ENCODE data around the gene INSIG2. TPM values are rescaled to one million over a fixed set of nuclear protein-coding genes. Genes with fewer than 3 reads are reported as not detected.

Gene INSIG2
- total and polyA plus RNA-seq, 2 of the 4 experiments (the other 2 are of a cell fraction), result 9.1 to 11.7 TPM

- no peaks in the 10 kb centered on the region for H3K9me3 ChIP-seq (ENCODE audit: control insufficient read depth, insufficient read depth, low read length)
- H3K23ac ChIP-seq (ENCODE audit: low read depth, low read length), result no peak overlapping the region
- no peaks in the 10 kb centered on the region for H4K20me1 ChIP-seq (ENCODE audit: insufficient read depth, low read length)
- H2AFZ ChIP-seq (replicated peaks; ENCODE audit: low read length, poor library complexity), result no peak overlapping the region
- ATAC-seq (ENCODE audit: low read depth), result no peak
- H3K27ac ChIP-seq (ENCODE audit: insufficient read depth, low read length), result no peak overlapping the region
- no peak for TF ChIP-seq ELK1 (IDR thresholded peaks at IDR 0.05; ENCODE audit: borderline replicate concordance, low read depth, low read length)
- H4K91ac ChIP-seq (ENCODE audit: insufficient read depth, low read depth, low read length), result no peak overlapping the region
- ChIA-PET POLR2A (ENCODE audit: unreplicated experiment) (no interaction called here), CTCF (no interaction called here)
- no peak overlapping the region for H2BK5ac ChIP-seq (ENCODE audit: low read depth, low read length, poor library complexity, severe bottlenecking)
- no TSS peak for BruUV-seq (replicated peaks)
- H2AK5ac ChIP-seq (ENCODE audit: low read depth, low read length), result no peak overlapping the region
- no peaks in the 10 kb centered on the region for H3K79me1 ChIP-seq (ENCODE audit: low read depth in 1 of 2, low read length in 2 of 2)
- H4K5ac ChIP-seq (ENCODE audit: low read depth, low read length), result no peak overlapping the region
- H2BK120ac ChIP-seq (ENCODE audit: low read depth, low read length), result no peak overlapping the region
- no peak overlapping the region for H2BK20ac ChIP-seq (ENCODE audit: low read depth, low read length)
- H3K4me1 ChIP-seq (ENCODE audit: control insufficient read depth, insufficient read depth, low read length), result no peaks in the 10 kb centered on the region
- H2AK9ac ChIP-seq (replicated peaks; ENCODE audit: low read depth, low read length, poor library complexity), result no peak overlapping the region
- no peak overlapping the region for H3K56ac ChIP-seq (ENCODE audit: extremely low read depth, insufficient read depth, low read length)
- WGBS, 2 experiments (ENCODE audit: extremely low coverage in 2 of 2, insufficient read length in 1 of 2), result 38% methylated on average over 1 of the region's 3 CpGs; no CpG with 5 or more reads in 1 of the 2 experiments
- intact Hi-C loops (cut with micrococcal nuclease), result no loop called here
- no peaks in the 10 kb centered on the region for H3K36me3 ChIP-seq (ENCODE audit: control insufficient read depth, insufficient read depth, low read length)
- dilution Hi-C loops (cut with HindIII; ENCODE audit: low sequenced_read_pairs, unreplicated experiment), result no loop called here
- H3K9ac ChIP-seq (ENCODE audit: low read depth, low read length), result no peak overlapping the region
- H3K4ac ChIP-seq (ENCODE audit: low read depth, low read length), result no peak overlapping the region
- H3K9me1 ChIP-seq (ENCODE audit: insufficient read depth, low read length), result no peaks in the 10 kb centered on the region
- no peak for DNase-seq
- no peak overlapping the region for H2BK15ac ChIP-seq (ENCODE audit: low read depth, low read length)
- no peak overlapping the region for H4K8ac ChIP-seq (ENCODE audit: low read depth in 2 of 2, low read length in 2 of 2)
- H3K27me3 ChIP-seq (ENCODE audit: control insufficient read depth, insufficient read depth, low read length), result no peaks in the 10 kb centered on the region; the same call in 1 of the 2 replicates
- H3K4me2 ChIP-seq (ENCODE audit: low read depth, low read length), result no peak overlapping the region
- no peak overlapping the region for H3K4me3 ChIP-seq (ENCODE audit: insufficient read depth, low read depth, low read length)
- no peak overlapping the region for H3K14ac ChIP-seq (replicated peaks; ENCODE audit: low read depth, low read length)
- in situ Hi-C loops (cut with MboI; ENCODE audit: low sequenced_read_pairs), result no loop called here
- no peak overlapping the region for H3K18ac ChIP-seq (ENCODE audit: low read depth, low read length)
These were observed 60.5 kb downstream of the INSIG2 start for GRCh38 chr2:118148809-118149208.
